Ascending aorta (tissue), 2 donors: Measurements from ENCODE around the gene ARHGEF18. TPM values are rescaled to one million over a fixed set of nuclear protein-coding genes. Genes with fewer than 3 reads are reported as not detected.

Source experiments
- DNase-seq, 2 donors: peaks; one replicate each; pipeline ENCODE4 v3.0.0-alpha.2; 2019; ENCODE audit warnings: low spot score in 2 of 2
- H3K27ac ChIP-seq, 2 donors: fragments of 200-600 bp; sonication (generic); one replicate each; pipeline ENCODE4 v1.5.1; 2016 to 2017; ENCODE audit warnings: mild to moderate bottlenecking in 1 of 2
- H3K27me3 ChIP-seq: fragments of 200-600 bp; sonication (generic); one replicate; pipeline ENCODE4 v1.5.1; 2017
- H3K36me3 ChIP-seq, 2 donors: fragments of 200-600 bp; sonication (generic); one replicate each; pipeline ENCODE4 v1.5.1; 2016
- H3K4me1 ChIP-seq, 2 donors: fragments of 200-600 bp; sonication (generic); one replicate each; pipeline ENCODE4 v1.5.1; 2016 to 2017; ENCODE audit warnings: mild to moderate bottlenecking in 1 of 2
- H3K4me3 ChIP-seq, 2 donors: fragments of 200-600 bp; sonication (generic); one replicate each; pipeline ENCODE4 v1.5.1; 2016 to 2017; ENCODE audit warnings: mild to moderate bottlenecking in 1 of 2
- H3K9me3 ChIP-seq, 2 donors: fragments of 200-600 bp; sonication (generic); one replicate each; pipeline ENCODE4 v1.5.1; 2016
- intact Hi-C: fragments of 100-400 bp; cut with DNase I; formaldehyde crosslinking; loops from one replicate; pipeline ENCODE4 v1.15.1; 2023
- total RNA-seq: library from RNA; depleted of rRNA; stranded (reverse); fragments of >200 nt; gene quantifications from one replicate; pipeline ENCODE4 v1.1.0, GENCODE V29; 2016
- TF ChIP-seq, protein P1 (sequence below), 3 experiments: fragments of 200-600 bp in 2 of 3; fragments of 450-650 bp in 1 of 3; sonication (generic) in 2 of 3; IDR thresholded peaks; one replicate each; pipeline ENCODE4 v1.5.1; 2016 to 2019; ENCODE audit warnings: antibody characterized with exemption in 3 of 3, mild to moderate bottlenecking in 1 of 3, moderate library complexity in 1 of 3

Gene ARHGEF18
- total RNA-seq, 1 donor from 2014 or later, result 31.3 TPM

DNA sequence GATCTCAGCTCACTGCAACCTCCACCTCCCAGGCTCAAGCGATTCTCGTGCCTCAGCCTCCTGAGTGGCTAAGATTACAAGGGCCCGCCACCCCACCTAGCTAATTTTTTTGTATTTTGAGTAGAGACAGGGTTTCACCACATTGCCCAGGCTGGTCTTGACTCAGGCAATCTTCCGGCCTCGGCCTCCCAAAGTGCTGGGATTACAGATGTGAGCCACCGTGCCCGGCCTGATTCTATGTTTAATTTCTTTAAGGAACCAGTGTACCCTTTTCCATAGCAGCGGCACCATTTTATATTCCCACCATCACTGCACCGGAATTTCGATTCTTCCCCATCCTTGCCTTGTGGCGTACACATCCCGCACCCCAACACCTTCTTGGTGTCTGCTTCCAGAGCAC is 36.8 kb upstream of the ARHGEF18 start:
- DNase-seq, result no peak
- H3K4me3 ChIP-seq, result no peak overlapping the region
- intact Hi-C loops, result no loop called here
- H3K36me3 ChIP-seq, result no peaks in the 10 kb centered on the region
- TF ChIP-seq, protein P1, sequence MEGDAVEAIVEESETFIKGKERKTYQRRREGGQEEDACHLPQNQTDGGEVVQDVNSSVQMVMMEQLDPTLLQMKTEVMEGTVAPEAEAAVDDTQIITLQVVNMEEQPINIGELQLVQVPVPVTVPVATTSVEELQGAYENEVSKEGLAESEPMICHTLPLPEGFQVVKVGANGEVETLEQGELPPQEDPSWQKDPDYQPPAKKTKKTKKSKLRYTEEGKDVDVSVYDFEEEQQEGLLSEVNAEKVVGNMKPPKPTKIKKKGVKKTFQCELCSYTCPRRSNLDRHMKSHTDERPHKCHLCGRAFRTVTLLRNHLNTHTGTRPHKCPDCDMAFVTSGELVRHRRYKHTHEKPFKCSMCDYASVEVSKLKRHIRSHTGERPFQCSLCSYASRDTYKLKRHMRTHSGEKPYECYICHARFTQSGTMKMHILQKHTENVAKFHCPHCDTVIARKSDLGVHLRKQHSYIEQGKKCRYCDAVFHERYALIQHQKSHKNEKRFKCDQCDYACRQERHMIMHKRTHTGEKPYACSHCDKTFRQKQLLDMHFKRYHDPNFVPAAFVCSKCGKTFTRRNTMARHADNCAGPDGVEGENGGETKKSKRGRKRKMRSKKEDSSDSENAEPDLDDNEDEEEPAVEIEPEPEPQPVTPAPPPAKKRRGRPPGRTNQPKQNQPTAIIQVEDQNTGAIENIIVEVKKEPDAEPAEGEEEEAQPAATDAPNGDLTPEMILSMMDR (IDR thresholded peaks at IDR 0.05), result no peak
- no peaks in the 10 kb centered on the region for H3K9me3 ChIP-seq
- H3K4me1 ChIP-seq, result no peaks in the 10 kb centered on the region
- no peaks in the 10 kb centered on the region for H3K27me3 ChIP-seq
- no peak overlapping the region for H3K27ac ChIP-seq

DNA sequence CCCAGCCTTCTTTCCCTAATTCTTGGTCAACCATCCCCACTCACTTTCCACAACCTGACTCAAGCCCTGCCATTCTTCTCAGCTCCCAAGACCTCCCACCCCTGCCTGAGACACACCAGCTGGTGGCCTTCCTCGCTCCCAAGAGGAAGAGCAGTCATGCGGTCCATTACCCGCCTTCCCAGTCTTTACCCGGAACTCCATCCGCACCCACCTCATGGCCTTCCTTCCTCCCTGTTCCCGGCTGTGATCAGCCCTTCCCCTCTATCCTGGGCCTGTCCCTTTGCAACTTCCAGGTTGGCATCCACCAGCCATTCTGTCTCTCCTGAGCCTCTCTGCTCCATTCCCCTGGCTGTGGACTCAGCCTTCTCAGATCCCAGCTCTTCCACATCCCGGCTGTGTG is 35.9 kb upstream of the ARHGEF18 start:
- Histone ChIP-seq H3K27me3 (no peaks in the 10 kb centered on the region), H3K36me3 (no peaks in the 10 kb centered on the region), H3K4me3 (no peak overlapping the region), H3K9me3 (no peaks in the 10 kb centered on the region), H3K27ac (no peak overlapping the region), H3K4me1 (no peaks in the 10 kb centered on the region)
- no peak for DNase-seq
- intact Hi-C loops, result no loop called here
- TF ChIP-seq, protein P1 (IDR thresholded peaks at IDR 0.05), result no peak

DNA sequence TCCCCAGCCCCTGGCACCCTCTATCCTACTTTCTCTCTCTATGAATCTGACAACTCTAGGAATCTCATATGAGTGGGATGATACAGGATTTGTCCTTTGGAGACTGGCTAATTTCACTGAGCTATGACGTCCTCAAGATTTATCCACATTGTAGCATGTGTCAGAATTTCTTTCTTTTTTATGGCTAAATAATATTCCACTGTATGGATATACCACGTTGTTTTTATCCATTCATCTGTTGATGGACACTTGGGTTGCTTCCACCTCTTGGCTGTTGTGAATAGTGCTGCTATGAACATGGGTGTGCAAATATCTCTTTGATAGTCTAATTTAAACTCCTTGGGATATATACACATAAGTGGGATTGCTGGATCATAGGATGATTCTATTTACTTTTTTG is 30.6 kb upstream of the ARHGEF18 start:
- Histone ChIP-seq H3K9me3 (peaks cover 0 to 3% of the 10 kb centered on the region in 2 donors), H3K27ac (no peak overlapping the region), H3K4me3 (no peak overlapping the region), H3K36me3 (no peaks in the 10 kb centered on the region), H3K27me3 (no peaks in the 10 kb centered on the region), H3K4me1 (no peaks in the 10 kb centered on the region)
- intact Hi-C loops, result no loop called here
- TF ChIP-seq, protein P1 (IDR thresholded peaks at IDR 0.05), result no peak
- DNase-seq, result no peak

DNA sequence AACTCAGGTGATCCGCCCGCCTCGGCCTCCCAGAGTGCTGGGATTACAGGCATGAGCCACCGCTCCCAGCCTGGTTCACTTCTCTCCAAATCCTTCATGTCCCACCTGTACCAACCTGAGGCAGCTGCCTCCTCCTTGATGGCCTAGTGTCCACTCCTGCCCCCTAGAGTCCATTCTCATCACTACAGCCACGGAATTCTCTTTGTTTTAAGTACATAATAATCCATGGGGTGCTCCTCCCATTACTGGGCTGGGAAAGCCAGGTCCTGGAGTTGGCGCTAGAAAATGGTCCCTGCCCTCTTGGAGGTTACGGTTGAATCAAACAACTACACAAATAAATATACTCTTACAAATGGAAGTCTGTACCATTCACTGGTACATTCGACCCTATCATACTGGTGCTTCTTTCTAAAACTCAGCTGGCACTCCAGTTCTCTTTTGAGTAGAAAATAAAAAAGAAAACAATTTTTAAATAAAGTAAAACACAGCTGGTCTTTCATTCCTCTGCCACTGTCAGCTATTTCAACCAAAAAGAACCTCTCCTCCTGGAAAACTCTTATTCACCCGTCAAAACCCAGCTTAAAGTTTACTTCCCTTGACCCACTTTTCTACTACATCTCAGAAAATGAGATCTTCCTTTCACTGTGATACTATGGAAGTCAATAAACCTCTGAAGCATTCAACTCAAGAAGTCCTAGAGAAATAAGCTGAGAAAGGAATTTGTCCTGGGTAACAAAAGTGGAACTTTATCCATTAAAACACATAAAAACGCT is 22.4 kb upstream of the ARHGEF18 start:
- no peak for DNase-seq

DNA sequence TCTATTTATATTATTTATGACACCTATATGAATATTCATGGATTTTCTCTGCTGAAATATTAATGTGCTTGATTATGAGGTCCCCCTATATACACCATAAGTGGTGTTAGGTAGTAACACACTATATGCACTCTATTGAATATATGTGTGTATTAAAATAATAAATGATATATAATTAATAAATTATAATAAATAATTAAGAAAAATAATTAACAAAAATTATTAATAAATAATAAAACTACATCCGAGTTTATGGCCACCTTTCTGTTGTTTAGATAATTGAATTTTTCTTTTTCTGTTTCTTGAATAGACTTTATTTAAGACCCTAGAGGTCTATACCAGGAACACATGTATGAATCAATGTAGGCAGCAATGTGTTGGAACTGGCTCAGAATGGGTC is 20.9 kb upstream of the ARHGEF18 start:
- TF ChIP-seq, protein P1 (IDR thresholded peaks at IDR 0.05), result no peak
- Histone ChIP-seq H3K9me3 (no peaks in the 10 kb centered on the region), H3K36me3 (no peaks in the 10 kb centered on the region), H3K4me3 (no peak overlapping the region), H3K4me1 (no peaks in the 10 kb centered on the region), H3K27me3 (no peaks in the 10 kb centered on the region), H3K27ac (no peak overlapping the region)
- intact Hi-C loops, result no loop called here
- DNase-seq, result no peak

More for the DNA sequence above, 22.4 kb upstream of the ARHGEF18 start:
- TF ChIP-seq, protein P1 (IDR thresholded peaks at IDR 0.05), result peak in 2 of 3 experiments; percentile 20 to 24
- intact Hi-C loops, result no loop called here
- no peak overlapping the region for H3K27ac ChIP-seq
- H3K27me3 ChIP-seq, result no peaks in the 10 kb centered on the region
- no peaks in the 10 kb centered on the region for H3K9me3 ChIP-seq
- H3K4me1 ChIP-seq, result no peaks in the 10 kb centered on the region
- no peak overlapping the region for H3K4me3 ChIP-seq
- no peaks in the 10 kb centered on the region for H3K36me3 ChIP-seq
